Neural crest cell (in vitro differentiated cells): ENCODE measurements around the gene CSTB. TPM values are rescaled to one million over a fixed set of nuclear protein-coding genes. Genes with fewer than 3 reads are reported as not detected.

Experiments
- DNase-seq: peaks from one replicate; pipeline ENCODE4 v3.0.0; 2021; ENCODE audit warnings: low read depth, mixed read lengths, low spot score
- H3K27ac Mint-ChIP-seq: one replicate; pipeline ENCODE4 v1.8.0; 2021; ENCODE audit warnings: mild to moderate bottlenecking, mixed read lengths; ENCODE audit not compliant: unreplicated experiment
- H3K27me3 Mint-ChIP-seq: 2 replicates; pipeline ENCODE4 v1.8.0; 2021; ENCODE audit warnings: low read depth, mild to moderate bottlenecking, mixed read lengths
- H3K36me3 Mint-ChIP-seq: 2 replicates; pipeline ENCODE4 v1.8.0; 2021; ENCODE audit warnings: low read depth, mild to moderate bottlenecking, mixed read lengths
- H3K4me1 Mint-ChIP-seq: 2 replicates; pipeline ENCODE4 v1.8.0; 2021; ENCODE audit warnings: mixed read lengths
- H3K4me3 Mint-ChIP-seq: one replicate; pipeline ENCODE4 v1.8.0; 2021; ENCODE audit warnings: mild to moderate bottlenecking, mixed read lengths
- H3K9me3 Mint-ChIP-seq: 2 replicates; pipeline ENCODE4 v1.8.0; 2021; ENCODE audit warnings: mixed read lengths
- CTCF ChIP-seq: fragments of 200-600 bp; sonication (generic); conservative IDR thresholded peaks from 2 replicates; pipeline ENCODE4 v1.5.0; 2021; ENCODE audit warnings: antibody characterized with exemption, mild to moderate bottlenecking
- total RNA-seq: library from RNA; stranded (reverse); gene quantifications from 2 replicates; pipeline ENCODE4 v1.2.1, GENCODE V29; 2021

Gene CSTB
- total RNA-seq, 1 donor from 2014 or later, result 37.1 TPM

DNA sequence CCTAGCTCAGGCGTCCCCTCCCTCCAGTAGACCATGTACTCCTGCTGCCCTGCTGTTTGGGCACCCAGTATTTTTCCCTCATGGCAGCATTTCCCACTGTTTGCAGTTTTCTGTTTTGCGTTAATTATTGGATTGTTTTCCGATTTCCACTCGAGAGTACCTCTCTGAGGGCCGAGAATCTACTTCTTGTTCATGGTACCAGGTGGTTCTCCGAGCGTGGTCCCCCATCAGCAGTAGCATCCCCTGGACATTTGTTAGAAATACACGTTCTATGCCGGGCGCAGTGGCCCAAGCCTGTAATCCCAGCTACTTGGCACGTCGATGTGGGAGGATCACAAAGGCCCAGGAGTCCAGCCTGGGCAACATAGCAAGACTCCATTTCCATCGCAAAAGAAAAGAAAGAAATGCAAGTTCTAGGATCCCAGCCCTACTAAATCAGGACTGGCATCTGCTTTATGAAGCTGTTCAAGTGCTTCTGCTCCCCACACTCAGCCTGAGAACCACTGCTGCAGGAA is 14.0 kb upstream of the CSTB start:
- Mint-ChIP-seq H3K4me1 (peaks cover 21% of the 10 kb centered on the region), H3K27ac (peak overlapping the region; percentile 78), H3K27me3 (peaks cover 3% of the 10 kb centered on the region), H3K9me3 (no peaks in the 10 kb centered on the region), H3K4me3 (peak overlapping the region; percentile 97), H3K36me3 (peaks cover 2% of the 10 kb centered on the region)
- no peak for DNase-seq
- no peak for TF ChIP-seq CTCF

- Mint-ChIP-seq H3K27ac (peak within 1 kb of the TSS; percentile 78), H3K36me3 (no peaks in the 10 kb centered on the region), H3K4me1 (peaks cover 21% of the 10 kb centered on the region), H3K9me3 (no peaks in the 10 kb centered on the region), H3K27me3 (peaks cover 3% of the 10 kb centered on the region), H3K4me3 (peak within 1 kb of the TSS; percentile 97)
- peak; percentile 99 for DNase-seq
- peak; percentile 97 for TF ChIP-seq CTCF
These were observed 13.3 kb upstream of the CSTB start, which contains the start of gene RRP1 for GRCh38 chr21:43789276-43790009. Gene RRP1, plus strand, starts transcription at chr21:43789577. Its CDS starts 53 bp downstream, at chr21:43789630.

DNA sequence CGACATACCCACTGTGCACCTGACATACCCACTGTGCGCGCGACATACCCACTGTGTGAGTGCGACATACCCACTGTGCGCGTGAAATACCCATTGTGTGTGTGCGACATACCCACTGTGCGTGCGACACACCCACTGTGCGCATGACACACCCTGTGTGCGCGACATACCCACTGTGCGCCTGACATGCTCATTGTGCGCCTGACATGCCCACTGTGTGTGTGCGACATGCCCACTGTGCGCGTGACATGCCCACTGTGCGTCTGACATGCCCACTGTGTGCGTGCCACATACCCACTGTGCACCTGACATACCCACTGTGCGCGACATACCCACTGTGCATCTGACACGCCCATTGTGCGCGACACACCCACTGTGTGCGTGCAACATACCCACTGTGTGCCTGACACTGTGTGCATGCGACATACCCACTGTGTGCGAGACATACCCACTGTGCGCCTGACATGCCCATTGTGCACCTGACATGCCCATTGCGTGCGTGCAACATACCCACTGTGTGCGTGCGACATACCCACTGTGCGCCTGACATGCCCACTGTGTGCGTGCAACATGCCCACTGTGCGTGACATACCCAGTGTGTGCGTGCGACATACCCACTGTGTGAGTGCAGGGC is 10.8 kb upstream of the CSTB start:
- no peak for DNase-seq
- peaks cover 18% of the 10 kb centered on the region for H3K4me1 Mint-ChIP-seq
- no peak for TF ChIP-seq CTCF
- H3K9me3 Mint-ChIP-seq, result no peaks in the 10 kb centered on the region
- peaks cover 3% of the 10 kb centered on the region for H3K27me3 Mint-ChIP-seq
- H3K4me3 Mint-ChIP-seq, result peak overlapping the region; percentile 80
- H3K27ac Mint-ChIP-seq, result no peak overlapping the region
- H3K36me3 Mint-ChIP-seq, result no peaks in the 10 kb centered on the region

DNA sequence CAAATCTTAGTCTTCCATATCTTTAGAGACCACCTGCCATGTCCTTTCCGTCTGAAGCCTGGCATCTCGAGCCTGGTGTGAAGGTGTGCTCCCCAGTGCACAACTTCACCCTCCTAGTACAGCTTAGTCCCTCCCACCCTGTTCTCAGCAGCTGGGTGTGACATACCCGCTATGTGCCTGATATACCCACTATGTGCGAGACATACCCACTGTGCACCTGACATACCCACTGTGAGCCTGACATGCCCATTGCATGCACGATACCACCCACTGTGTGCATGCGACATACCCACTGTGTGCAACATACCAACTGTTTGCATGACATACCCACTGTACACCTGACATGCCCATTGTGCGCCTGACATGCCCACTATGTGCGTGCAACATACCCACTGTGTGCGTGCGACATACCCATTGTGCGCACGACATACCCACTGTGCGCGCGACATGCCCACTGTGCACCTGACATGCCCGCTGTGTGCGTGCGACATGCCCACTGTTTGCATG is 10.2 kb upstream of the CSTB start:
- H3K9me3 Mint-ChIP-seq, result no peaks in the 10 kb centered on the region
- no peak overlapping the region for H3K27ac Mint-ChIP-seq
- H3K4me3 Mint-ChIP-seq, result peak overlapping the region; percentile 80
- peaks cover 3% of the 10 kb centered on the region for H3K27me3 Mint-ChIP-seq
- no peak for DNase-seq
- TF ChIP-seq CTCF, result no peak
- H3K4me1 Mint-ChIP-seq, result peaks cover 16% of the 10 kb centered on the region
- H3K36me3 Mint-ChIP-seq, result no peaks in the 10 kb centered on the region

DNA sequence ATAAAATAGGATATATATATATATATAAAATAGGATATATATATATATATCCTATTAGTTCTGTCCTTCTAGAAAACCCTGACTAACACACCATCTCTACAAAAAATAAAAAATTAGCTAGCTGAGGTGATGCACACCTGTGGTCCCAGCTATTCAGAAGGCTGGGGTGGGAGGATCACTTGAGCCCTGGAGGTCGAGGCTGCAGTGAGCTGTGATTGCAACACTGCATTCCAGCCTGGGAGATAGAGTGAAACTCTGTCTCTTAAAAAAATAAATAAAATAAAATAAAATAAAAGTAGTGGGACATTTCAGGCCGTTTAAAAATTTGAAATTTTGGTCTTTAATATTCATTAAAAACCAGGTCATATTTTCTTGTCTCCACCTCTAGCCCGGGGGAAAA is 9.0 kb upstream of the CSTB start:
- no peak overlapping the region for H3K27ac Mint-ChIP-seq
- peaks cover 3% of the 10 kb centered on the region for H3K27me3 Mint-ChIP-seq
- H3K36me3 Mint-ChIP-seq, result no peaks in the 10 kb centered on the region
- H3K4me3 Mint-ChIP-seq, result peak overlapping the region; percentile 67
- no peak for DNase-seq
- H3K4me1 Mint-ChIP-seq, result peaks cover 7% of the 10 kb centered on the region
- H3K9me3 Mint-ChIP-seq, result no peaks in the 10 kb centered on the region
- TF ChIP-seq CTCF, result no peak
